Stimulated activated naive CD8-positive, alpha-beta T cell treated with anti-CD3 and anti-CD28 coated beads, Interleukin-15, Interleukin-2, amounts not matched to agents 100 ng/mL and 50 ng/mL, for 24 hours (primary cell): ENCODE results near the gene PRPSAP2.
"Not testable (repeated sequence)": the region's sequence is repeated elsewhere in the genome, so short reads cannot be mapped to it uniquely, and the experiment has no call there.

Experiments
- H3K27ac Mint-ChIP-seq: one replicate; pipeline ENCODE4 v1.8.0; 2021; ENCODE audit warnings: mild to moderate bottlenecking, mixed read lengths
- H3K27me3 Mint-ChIP-seq: one replicate; pipeline ENCODE4 v1.8.0; 2021; ENCODE audit warnings: mixed read lengths
- H3K36me3 Mint-ChIP-seq: one replicate; pipeline ENCODE4 v1.8.0; 2021; ENCODE audit warnings: low read depth, mixed read lengths
- H3K4me1 Mint-ChIP-seq: one replicate; pipeline ENCODE4 v1.8.0; 2021; ENCODE audit warnings: low read depth, mixed read lengths
- H3K4me3 Mint-ChIP-seq: one replicate; pipeline ENCODE4 v1.8.0; 2021; ENCODE audit warnings: mild to moderate bottlenecking, mixed read lengths
- H3K9me3 Mint-ChIP-seq: one replicate; pipeline ENCODE4 v1.8.0; 2021; ENCODE audit warnings: mixed read lengths

PRPSAP2 gene

GRCh38 chr17:18919963-18920362 lies 62.0 kb downstream of the PRPSAP2 start:
- Mint-ChIP-seq H3K4me3 (no peak overlapping the region), H3K9me3 (no peaks in the 10 kb centered on the region), H3K27me3 (no peaks in the 10 kb centered on the region), H3K36me3 (peaks cover 47% of the 10 kb centered on the region), H3K4me1 (peaks cover 56% of the 10 kb centered on the region), H3K27ac (peak overlapping the region; percentile 14)

- Mint-ChIP-seq H3K36me3 (peaks cover 46% of the 10 kb centered on the region), H3K4me3 (peak overlapping the region; percentile 44), H3K4me1 (peaks cover 64% of the 10 kb centered on the region), H3K27ac (peak overlapping the region; percentile 77), H3K27me3 (no peaks in the 10 kb centered on the region), H3K9me3 (no peaks in the 10 kb centered on the region)
Observed at GRCh38 chr17:18920911-18921441, 63.0 kb downstream of the PRPSAP2 start.

GRCh38 chr17:18921485-18921884 lies 63.6 kb downstream of the PRPSAP2 start:
- H3K4me1 Mint-ChIP-seq, result peaks cover 66% of the 10 kb centered on the region
- H3K27ac Mint-ChIP-seq, result peak overlapping the region; percentile 78
- H3K27me3 Mint-ChIP-seq, result no peaks in the 10 kb centered on the region
- no peaks in the 10 kb centered on the region for H3K9me3 Mint-ChIP-seq
- H3K4me3 Mint-ChIP-seq, result peak overlapping the region; percentile 44
- peaks cover 44% of the 10 kb centered on the region for H3K36me3 Mint-ChIP-seq

- Mint-ChIP-seq H3K4me3 (peak overlapping the region; percentile 30), H3K4me1 (peaks cover 66% of the 10 kb centered on the region), H3K27ac (peak overlapping the region; percentile 78), H3K9me3 (no peaks in the 10 kb centered on the region), H3K36me3 (peaks cover 45% of the 10 kb centered on the region), H3K27me3 (no peaks in the 10 kb centered on the region)
Observed at GRCh38 chr17:18921912-18922451, 64.1 kb downstream of the PRPSAP2 start.

- not testable (repeated sequence) for H3K4me3 Mint-ChIP-seq, H3K27me3 Mint-ChIP-seq, H3K9me3 Mint-ChIP-seq
- peak overlapping the region; percentile 78 for H3K27ac Mint-ChIP-seq
- peaks cover 61% of the 10 kb centered on the region for H3K4me1 Mint-ChIP-seq
- H3K36me3 Mint-ChIP-seq, result peaks cover 46% of the 10 kb centered on the region
Observed at GRCh38 chr17:18922596-18922995, 64.7 kb downstream of the PRPSAP2 start.

GRCh38 chr17:18925187-18925586 lies 67.3 kb downstream of the PRPSAP2 start:
- Mint-ChIP-seq H3K9me3 (no peaks in the 10 kb centered on the region), H3K36me3 (peaks cover 43% of the 10 kb centered on the region), H3K4me1 (peaks cover 46% of the 10 kb centered on the region), H3K27me3 (no peaks in the 10 kb centered on the region), H3K27ac (peak overlapping the region; percentile 7), H3K4me3 (no peak overlapping the region)

GRCh38 chr17:18928628-18929125 lies 70.7 kb downstream of the PRPSAP2 start:
- no peak overlapping the region for H3K27ac Mint-ChIP-seq
- H3K9me3 Mint-ChIP-seq, result no peaks in the 10 kb centered on the region
- H3K27me3 Mint-ChIP-seq, result no peaks in the 10 kb centered on the region
- H3K4me3 Mint-ChIP-seq, result no peak overlapping the region
- peaks cover 30% of the 10 kb centered on the region for H3K4me1 Mint-ChIP-seq
- peaks cover 44% of the 10 kb centered on the region for H3K36me3 Mint-ChIP-seq

- Mint-ChIP-seq H3K9me3 (no peaks in the 10 kb centered on the region), H3K27ac (no peak overlapping the region), H3K27me3 (no peaks in the 10 kb centered on the region)
Observed at GRCh38 chr17:18932360-18933055, 74.6 kb downstream of the PRPSAP2 start.

GRCh38 chr17:18933102-18934058 lies 75.4 kb downstream of the PRPSAP2 start:
- Mint-ChIP-seq H3K9me3 (no peaks in the 10 kb centered on the region), H3K27me3 (no peaks in the 10 kb centered on the region), H3K36me3 (peaks cover 20% of the 10 kb centered on the region), H3K4me1 (peaks cover 9% of the 10 kb centered on the region), H3K4me3 (no peak overlapping the region), H3K27ac (no peak overlapping the region)

More at GRCh38 chr17:18932360-18933055, 74.6 kb downstream of the PRPSAP2 start:
- peaks cover 9% of the 10 kb centered on the region for H3K4me1 Mint-ChIP-seq
- peaks cover 24% of the 10 kb centered on the region for H3K36me3 Mint-ChIP-seq
- no peak overlapping the region for H3K4me3 Mint-ChIP-seq

GRCh38 chr17:18937981-18938691 lies 80.2 kb downstream of the PRPSAP2 start:
- H3K4me1 Mint-ChIP-seq, result peaks cover 4% of the 10 kb centered on the region
- no peaks in the 10 kb centered on the region for H3K27me3 Mint-ChIP-seq
- H3K9me3 Mint-ChIP-seq, result no peaks in the 10 kb centered on the region
- H3K27ac Mint-ChIP-seq, result no peak overlapping the region
- H3K36me3 Mint-ChIP-seq, result no peaks in the 10 kb centered on the region
- H3K4me3 Mint-ChIP-seq, result no peak overlapping the region

GRCh38 chr17:18938692-18939023 lies 80.7 kb downstream of the PRPSAP2 start:
- H3K4me3 Mint-ChIP-seq, result no peak overlapping the region
- H3K9me3 Mint-ChIP-seq, result no peaks in the 10 kb centered on the region
- H3K4me1 Mint-ChIP-seq, result no peaks in the 10 kb centered on the region
- no peak overlapping the region for H3K27ac Mint-ChIP-seq
- no peaks in the 10 kb centered on the region for H3K36me3 Mint-ChIP-seq
- no peaks in the 10 kb centered on the region for H3K27me3 Mint-ChIP-seq

- H3K27ac Mint-ChIP-seq, result no peak overlapping the region
- H3K9me3 Mint-ChIP-seq, result no peaks in the 10 kb centered on the region
- H3K27me3 Mint-ChIP-seq, result no peaks in the 10 kb centered on the region
- H3K4me3 Mint-ChIP-seq, result no peak overlapping the region
- no peaks in the 10 kb centered on the region for H3K36me3 Mint-ChIP-seq
- peaks cover 10% of the 10 kb centered on the region for H3K4me1 Mint-ChIP-seq
Observed at GRCh38 chr17:18944646-18945045, 86.7 kb downstream of the PRPSAP2 start.

- Mint-ChIP-seq H3K4me1 (peaks cover 10% of the 10 kb centered on the region), H3K27ac (no peak overlapping the region), H3K36me3 (no peaks in the 10 kb centered on the region), H3K4me3 (no peak overlapping the region), H3K27me3 (no peaks in the 10 kb centered on the region), H3K9me3 (no peaks in the 10 kb centered on the region)
Observed at GRCh38 chr17:18946536-18946935, 88.6 kb downstream of the PRPSAP2 start.

- Mint-ChIP-seq H3K27me3 (no peaks in the 10 kb centered on the region), H3K27ac (no peak overlapping the region), H3K4me1 (peaks cover 10% of the 10 kb centered on the region), H3K36me3 (no peaks in the 10 kb centered on the region), H3K4me3 (no peak overlapping the region), H3K9me3 (no peaks in the 10 kb centered on the region)
Observed at GRCh38 chr17:18947866-18948265, 89.9 kb downstream of the PRPSAP2 start.
